ENCODE results near the gene SGCE.

DNA sequence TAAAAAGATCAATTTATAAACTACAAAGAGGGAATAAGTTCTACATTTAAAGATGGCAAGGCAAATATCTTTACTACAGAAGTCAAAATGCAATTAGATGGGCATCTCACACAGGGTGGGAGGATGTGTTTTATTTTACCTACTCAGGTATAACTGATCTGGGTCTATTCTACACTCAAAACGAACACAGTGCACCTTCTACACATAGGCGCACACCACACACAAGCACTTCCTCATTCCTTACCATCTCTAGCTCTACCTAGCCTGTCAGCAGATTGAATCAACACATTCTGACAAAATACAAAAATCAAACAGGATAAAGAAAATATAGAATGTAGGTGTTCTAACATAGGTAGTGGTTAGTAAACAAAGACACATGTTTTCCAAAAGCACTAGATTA is 64.8 kb downstream of the SGCE start:
- TF ChIP-seq, protein P1, sequence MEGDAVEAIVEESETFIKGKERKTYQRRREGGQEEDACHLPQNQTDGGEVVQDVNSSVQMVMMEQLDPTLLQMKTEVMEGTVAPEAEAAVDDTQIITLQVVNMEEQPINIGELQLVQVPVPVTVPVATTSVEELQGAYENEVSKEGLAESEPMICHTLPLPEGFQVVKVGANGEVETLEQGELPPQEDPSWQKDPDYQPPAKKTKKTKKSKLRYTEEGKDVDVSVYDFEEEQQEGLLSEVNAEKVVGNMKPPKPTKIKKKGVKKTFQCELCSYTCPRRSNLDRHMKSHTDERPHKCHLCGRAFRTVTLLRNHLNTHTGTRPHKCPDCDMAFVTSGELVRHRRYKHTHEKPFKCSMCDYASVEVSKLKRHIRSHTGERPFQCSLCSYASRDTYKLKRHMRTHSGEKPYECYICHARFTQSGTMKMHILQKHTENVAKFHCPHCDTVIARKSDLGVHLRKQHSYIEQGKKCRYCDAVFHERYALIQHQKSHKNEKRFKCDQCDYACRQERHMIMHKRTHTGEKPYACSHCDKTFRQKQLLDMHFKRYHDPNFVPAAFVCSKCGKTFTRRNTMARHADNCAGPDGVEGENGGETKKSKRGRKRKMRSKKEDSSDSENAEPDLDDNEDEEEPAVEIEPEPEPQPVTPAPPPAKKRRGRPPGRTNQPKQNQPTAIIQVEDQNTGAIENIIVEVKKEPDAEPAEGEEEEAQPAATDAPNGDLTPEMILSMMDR (conservative IDR thresholded peaks at IDR 0.05; ENCODE audit: low read length): no peak
- TF ChIP-seq EZH2phosphoT487 (IDR thresholded peaks at IDR 0.05; ENCODE audit: borderline replicate concordance): no peak

All from Loucy (cell line).